Mucosa of gallbladder (tissue), 1 donor: ENCODE measurements around the gene IGFBP2. TPM values are rescaled to one million over a fixed set of nuclear protein-coding genes. Genes with fewer than 3 reads are reported as not detected.
A peak's percentile ranks its signal among the peaks of the same experiment; 100 is the strongest.

Experiments
- DNase-seq: peaks from one replicate; pipeline ENCODE4 v3.0.0-alpha.2; 2020; ENCODE audit warnings: low spot score
- total RNA-seq: library from RNA; stranded (reverse); gene quantifications from one replicate; pipeline ENCODE4 v1.2.1, GENCODE V29; 2021
- donor health status: DM: no; HTN: no; CAD: no.

IGFBP2 gene
- total RNA-seq, 1 donor from 2014 or later: 27.7 TPM

- DNase-seq: peak; percentile 33
Observed at GRCh38 chr2:216636551-216637450, 3.6 kb downstream of the IGFBP2 start.

- no peak for DNase-seq
Observed at GRCh38 chr2:216637472-216637871, 4.3 kb downstream of the IGFBP2 start.

GRCh38 chr2:216643986-216644659 lies 10.9 kb downstream of the IGFBP2 start:
- no peak for DNase-seq

- no peak for DNase-seq
Observed at GRCh38 chr2:216644842-216645635, 11.8 kb downstream of the IGFBP2 start.

- no peak for DNase-seq
Observed at GRCh38 chr2:216645636-216645950, 12.4 kb downstream of the IGFBP2 start.

GRCh38 chr2:216646116-216646515 lies 12.9 kb downstream of the IGFBP2 start:
- DNase-seq: no peak

- no peak for DNase-seq
Observed at GRCh38 chr2:216648105-216648504, 14.9 kb downstream of the IGFBP2 start.

- no peak for DNase-seq
Observed at GRCh38 chr2:216649574-216649973, 16.4 kb downstream of the IGFBP2 start.

GRCh38 chr2:216650626-216651257 lies 17.5 kb downstream of the IGFBP2 start:
- DNase-seq: no peak

GRCh38 chr2:216651351-216651881 lies 18.2 kb downstream of the IGFBP2 start:
- no peak for DNase-seq

- no peak for DNase-seq
Observed at GRCh38 chr2:216652566-216652965, 19.3 kb downstream of the IGFBP2 start.

GRCh38 chr2:216653093-216653799 lies 20.0 kb downstream of the IGFBP2 start:
- DNase-seq: no peak

GRCh38 chr2:216653931-216654365 lies 20.7 kb downstream of the IGFBP2 start:
- no peak for DNase-seq

GRCh38 chr2:216654528-216655052 lies 21.4 kb downstream of the IGFBP2 start:
- DNase-seq: no peak

GRCh38 chr2:216657086-216657855 lies 24.1 kb downstream of the IGFBP2 start:
- no peak for DNase-seq

- DNase-seq: no peak
Observed at GRCh38 chr2:216657980-216658379, 24.8 kb downstream of the IGFBP2 start.

- DNase-seq: no peak
Observed at GRCh38 chr2:216658757-216659156, 25.5 kb downstream of the IGFBP2 start.

- DNase-seq: no peak
Observed at GRCh38 chr2:216659276-216659675, 26.1 kb downstream of the IGFBP2 start.

- DNase-seq: no peak
Observed at GRCh38 chr2:216660496-216660895, 27.3 kb downstream of the IGFBP2 start.

GRCh38 chr2:216661051-216661450 lies 27.8 kb downstream of the IGFBP2 start:
- no peak for DNase-seq
